Activated T-cell treated with anti-CD3 and anti-CD28 coated beads for 1 hour (primary cell): Measurements from ENCODE around the gene CDH23.

Experiments
- DNase-seq: peaks from one replicate; pipeline ENCODE4 v3.0.0-alpha.2; 2020; ENCODE audit warnings: low read depth

The CDH23 gene

GRCh38 chr10:71660313-71660712 is 263.6 kb downstream of the CDH23 start:
- no peak for DNase-seq

GRCh38 chr10:71661060-71661622 is 264.4 kb downstream of the CDH23 start:
- DNase-seq, result no peak

- DNase-seq, result no peak
These were observed 265.1 kb downstream of the CDH23 start for GRCh38 chr10:71661779-71662336.

GRCh38 chr10:71663311-71663710 is 266.6 kb downstream of the CDH23 start:
- no peak for DNase-seq

- no peak for DNase-seq
These were observed 267.9 kb downstream of the CDH23 start for GRCh38 chr10:71664585-71664984.

- DNase-seq, result no peak
These were observed 268.7 kb downstream of the CDH23 start for GRCh38 chr10:71665456-71665855.

GRCh38 chr10:71666639-71667386 is 270.1 kb downstream of the CDH23 start:
- no peak for DNase-seq

GRCh38 chr10:71667387-71667752 is 270.6 kb downstream of the CDH23 start:
- DNase-seq, result no peak

GRCh38 chr10:71671994-71672946 is 275.6 kb downstream of the CDH23 start:
- no peak for DNase-seq

- DNase-seq, result no peak
These were observed 278.7 kb downstream of the CDH23 start for GRCh38 chr10:71675295-71675970.

GRCh38 chr10:71677261-71677660 is 280.5 kb downstream of the CDH23 start:
- no peak for DNase-seq

GRCh38 chr10:71678057-71678805 is 281.5 kb downstream of the CDH23 start:
- no peak for DNase-seq

GRCh38 chr10:71679425-71679824 is 282.7 kb downstream of the CDH23 start:
- DNase-seq, result no peak

GRCh38 chr10:71681977-71682376 is 285.3 kb downstream of the CDH23 start:
- no peak for DNase-seq

GRCh38 chr10:71683301-71683700 is 286.6 kb downstream of the CDH23 start:
- DNase-seq, result no peak

- DNase-seq, result no peak
These were observed 287.8 kb downstream of the CDH23 start for GRCh38 chr10:71684356-71685173.

GRCh38 chr10:71685554-71686232 is 289.0 kb downstream of the CDH23 start:
- DNase-seq, result no peak

- no peak for DNase-seq
These were observed 290.4 kb downstream of the CDH23 start for GRCh38 chr10:71687077-71687476.

- DNase-seq, result no peak
These were observed 290.8 kb downstream of the CDH23 start for GRCh38 chr10:71687480-71687879.

- DNase-seq, result no peak
These were observed 291.5 kb downstream of the CDH23 start for GRCh38 chr10:71688256-71688655.
